GM18951 (cell line): ENCODE measurements around the gene CHST7.

Experiments
- POLR2A ChIP-seq: IDR thresholded peaks from 4 replicates; pipeline ENCODE4 v1.6.1; 2011; ENCODE audit warnings: mild to moderate bottlenecking; ENCODE audit not compliant: insufficient read length, insufficient read depth; ENCODE audit errors: extremely low read depth
- in situ Hi-C: fragments of 300-500 bp; cut with MboI; formaldehyde crosslinking; loops from one replicate; pipeline ENCODE4 v1.12.0; 2022; ENCODE audit warnings: low sequenced_read_pairs, mixed read lengths, inconsistent platforms; ENCODE audit not compliant: unreplicated experiment

Gene CHST7

DNA sequence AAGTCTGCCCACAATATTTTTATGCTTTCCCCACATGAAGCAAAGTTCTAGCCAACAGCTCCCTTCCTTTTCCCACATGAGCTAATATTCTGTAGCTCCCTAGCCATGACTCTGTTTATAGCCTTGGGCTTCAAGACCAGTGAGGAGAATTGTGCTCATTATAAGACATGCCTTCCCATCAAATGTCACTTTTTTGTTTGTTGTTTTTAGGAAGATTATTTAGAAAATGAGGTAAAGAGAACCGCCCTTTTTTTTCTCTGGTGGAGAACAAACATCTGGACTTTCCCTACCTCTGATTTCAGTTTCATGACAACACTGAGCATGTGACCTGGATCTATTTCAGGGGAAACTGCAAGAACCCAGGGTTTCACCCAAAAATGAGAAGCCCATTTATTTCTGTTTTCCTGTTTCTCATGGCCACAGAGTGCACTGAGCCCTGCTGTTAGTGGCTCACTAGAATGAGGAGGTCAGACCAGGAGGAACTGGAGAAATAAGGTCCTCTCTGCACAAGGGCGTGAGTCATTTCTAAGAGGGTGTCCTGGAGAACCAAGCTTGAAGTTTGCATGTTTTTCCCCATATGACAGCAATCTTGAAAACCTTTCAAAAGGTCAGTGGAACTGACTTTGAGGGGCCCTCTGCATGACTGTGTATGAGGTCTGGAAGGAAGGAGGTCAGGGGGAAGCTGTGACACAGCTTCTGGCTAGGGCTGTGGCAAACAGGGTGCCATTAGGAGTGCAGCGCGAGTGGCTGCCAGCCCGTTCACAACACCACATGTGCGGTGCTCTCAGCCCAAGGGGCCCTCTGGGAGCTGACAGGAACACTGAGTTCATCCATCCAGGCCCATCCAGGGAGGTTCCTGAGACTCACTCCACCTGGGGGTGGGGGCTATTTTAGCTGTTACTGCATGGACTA, 55.2 kb downstream of the CHST7 start:
- in situ Hi-C loops: no loop called here
- TF ChIP-seq POLR2A: no peak

GRCh38 chrX:46630141-46630540, 56.6 kb downstream of the CHST7 start:
- in situ Hi-C loops: loop anchor here (10.0 kb wide), 1 partner anchor 1235 kb away; no protein-coding TSS in a partner anchor
- no peak for TF ChIP-seq POLR2A

DNA sequence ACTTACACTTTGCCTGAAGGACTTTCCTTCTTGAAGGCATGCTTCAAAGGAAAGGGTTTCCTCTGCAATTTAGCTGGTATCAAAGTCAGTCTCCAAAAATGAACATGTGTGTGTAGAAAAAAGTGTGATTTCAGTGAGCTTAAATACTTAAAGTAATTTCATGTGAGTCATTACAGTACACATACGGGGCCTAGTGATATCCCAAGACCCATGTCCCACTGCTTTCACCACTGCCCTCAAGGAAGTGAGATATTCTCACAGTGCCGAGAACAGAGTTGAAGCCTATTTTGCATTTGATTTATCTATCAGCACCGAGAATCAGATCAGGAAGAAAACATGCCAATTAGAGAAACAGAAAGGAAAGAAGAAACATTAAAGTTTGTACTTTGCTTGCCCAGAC, 61.0 kb downstream of the CHST7 start:
- in situ Hi-C loops: loop anchor here (10.0 kb wide), 1 partner anchor 1230 kb away; no protein-coding TSS in a partner anchor
- TF ChIP-seq POLR2A: no peak

GRCh38 chrX:46635186-46635585, 61.6 kb downstream of the CHST7 start:
- in situ Hi-C loops: loop anchor here (10.0 kb wide), 1 partner anchor 1230 kb away; no protein-coding TSS in a partner anchor
- TF ChIP-seq POLR2A: no peak

DNA sequence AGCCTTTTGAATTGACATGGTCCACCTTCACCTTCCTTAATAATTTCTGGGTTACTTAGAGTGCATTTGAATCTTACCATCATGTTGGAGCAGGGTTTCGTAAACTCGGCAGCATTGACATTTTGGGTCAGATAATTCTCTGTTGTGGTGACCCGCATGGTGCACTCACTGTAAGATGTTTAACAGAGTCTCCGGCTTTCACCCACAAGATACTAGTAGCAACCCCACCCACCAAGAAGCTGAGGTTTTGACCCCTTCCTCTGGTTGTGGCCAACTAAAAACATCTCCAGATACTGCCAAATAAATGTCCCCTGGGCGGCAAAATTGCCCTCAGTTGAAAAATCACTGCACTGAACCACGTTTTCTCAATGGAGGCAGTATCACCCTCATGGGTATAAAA, 62.7 kb downstream of the CHST7 start:
- in situ Hi-C loops: loop anchor here (10.0 kb wide), 1 partner anchor 1229 kb away; no protein-coding TSS in a partner anchor

DNA sequence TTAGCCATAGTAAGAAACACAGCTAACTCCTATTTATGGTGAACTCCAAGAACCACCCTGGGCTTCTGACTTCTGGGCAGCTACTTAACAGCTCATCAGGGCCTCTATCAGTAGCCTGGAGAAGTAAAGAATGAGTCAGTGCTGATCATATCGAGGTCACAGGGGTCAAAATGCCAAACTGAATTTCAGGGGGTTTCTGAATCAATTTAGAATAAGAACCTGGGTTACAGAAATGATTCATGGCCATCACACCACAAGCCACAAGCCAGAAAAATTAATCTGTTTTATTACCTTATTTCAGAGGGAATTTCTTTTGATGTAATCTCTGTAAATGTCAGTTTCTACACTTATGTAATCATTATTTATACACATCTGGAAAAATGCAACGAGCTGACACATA, 64.4 kb downstream of the CHST7 start:
- TF ChIP-seq POLR2A: no peak
- in situ Hi-C loops: loop anchor here (10.0 kb wide), 1 partner anchor 1227 kb away; no protein-coding TSS in a partner anchor

More for the DNA sequence above, 62.7 kb downstream of the CHST7 start:
- TF ChIP-seq POLR2A: no peak

DNA sequence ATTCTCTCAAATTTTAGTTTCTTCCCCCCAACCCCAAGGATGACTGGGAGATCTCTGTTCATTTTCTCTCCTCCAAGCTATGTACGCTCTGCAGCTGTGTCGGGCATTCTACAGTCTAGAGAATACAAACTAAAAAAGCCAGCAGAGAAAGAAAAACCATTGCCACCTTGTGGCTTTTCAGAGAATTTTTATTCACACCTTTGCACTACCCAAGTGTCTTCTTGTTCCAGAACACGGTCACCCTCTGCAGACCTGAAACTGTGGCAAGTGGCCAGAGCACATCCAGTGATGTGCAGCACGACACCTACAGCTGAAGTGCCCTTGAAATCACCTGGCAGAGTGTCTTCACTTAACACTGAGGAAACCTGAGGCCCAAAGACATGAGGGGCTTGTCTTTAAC, 68.6 kb downstream of the CHST7 start:
- in situ Hi-C loops: no loop called here
- no peak for TF ChIP-seq POLR2A

GRCh38 chrX:46643636-46644035, 70.1 kb downstream of the CHST7 start:
- in situ Hi-C loops: no loop called here
- TF ChIP-seq POLR2A: no peak

GRCh38 chrX:46645614-46646013, 72.0 kb downstream of the CHST7 start:
- in situ Hi-C loops: no loop called here
- TF ChIP-seq POLR2A: no peak

- in situ Hi-C loops: no loop called here
- no peak for TF ChIP-seq POLR2A
Observed at GRCh38 chrX:46647251-46647650, 73.7 kb downstream of the CHST7 start.
